ENCODE measurements around the gene ANKRD39. TPM values are rescaled to one million over a fixed set of nuclear protein-coding genes. Genes with fewer than 3 reads are reported as not detected.

ANKRD39 gene
- total RNA-seq, 1 donor: 11.8 TPM

Small RNA genes lying within 50 kb of the gene (small RNA-seq; reads per million reads assigned to genes)
- not detected for gene MIR3127

Other genes starting within 250 kb of the ANKRD39 start
- 72.7 TPM for gene KANSL3, start 219.7 kb downstream of the ANKRD39 start, total RNA-seq
- not detected for gene FER1L5, start 215.3 kb downstream of the ANKRD39 start, total RNA-seq
- 19.7 TPM for gene LMAN2L, start 118.0 kb downstream of the ANKRD39 start, total RNA-seq
- gene CNNM4, start 97.1 kb downstream of the ANKRD39 start, total RNA-seq: 16.4 TPM
- 34.5 TPM for gene CNNM3, start 41.7 kb downstream of the ANKRD39 start, total RNA-seq
- 6.2 TPM for gene ANKRD23, start 14.0 kb downstream of the ANKRD39 start, total RNA-seq
- gene SEMA4C, start 12.1 kb upstream of the ANKRD39 start, total RNA-seq: 26.1 TPM
- gene FAM178B, start 128.6 kb upstream of the ANKRD39 start, total RNA-seq: 15.1 TPM
- gene FAHD2B, start 236.9 kb upstream of the ANKRD39 start, total RNA-seq: 28.3 TPM

Data from hematopoietic multipotent progenitor cell (in vitro differentiated cells).